ENCODE results near the gene EBF3. TPM values are rescaled to one million over a fixed set of nuclear protein-coding genes. Genes with fewer than 3 reads are reported as not detected.

The EBF3 gene
- total RNA-seq, 2 donors from 2014 or later = 0.44 to 2.0 TPM

- Histone ChIP-seq H3K9me3 (ENCODE audit: control insufficient read depth, low read length) (peaks cover 5% of the 10 kb centered on the region), H3K36me3 (ENCODE audit: control insufficient read depth, insufficient read depth, low read length) (no peaks in the 10 kb centered on the region), H3K4me1 (ENCODE audit: control insufficient read depth, insufficient read depth, low read length) (peaks cover 3% of the 10 kb centered on the region), H3K4me3 (ENCODE audit: low read length) (no peak overlapping the region), H3K9ac (ENCODE audit: extremely low read depth, low read length, poor library complexity, severe bottlenecking) (no peak overlapping the region), H3K27me3 (ENCODE audit: control insufficient read depth, insufficient read depth, low read length, poor library complexity, severe bottlenecking) (no peaks in the 10 kb centered on the region), H3K27ac (ENCODE audit: low read depth, low read length) (no peak overlapping the region)
- DNase-seq = no peak
- Mint-ChIP-seq H3K9me3 (peaks cover 10% of the 10 kb centered on the region), H3K36me3 (ENCODE audit: low read depth) (peaks cover 3% of the 10 kb centered on the region), H3K27me3 (ENCODE audit: insufficient read depth) (peaks cover 9% of the 10 kb centered on the region), H3K27ac (no peak overlapping the region), H3K4me3 (no peak overlapping the region), H3K4me1 (peaks cover 17% of the 10 kb centered on the region)
- WGBS, 2 experiments (ENCODE audit: insufficient coverage in 1 of 2, insufficient read length in 1 of 2) = 91 to 94% methylated on average over 7 to 9 of the region's 9 CpGs
- TF ChIP-seq CTCF (conservative IDR thresholded peaks at IDR 0.05) = no peak
These were observed 152.9 kb downstream of the EBF3 start for GRCh38 chr10:129811208-129811607.

DNA sequence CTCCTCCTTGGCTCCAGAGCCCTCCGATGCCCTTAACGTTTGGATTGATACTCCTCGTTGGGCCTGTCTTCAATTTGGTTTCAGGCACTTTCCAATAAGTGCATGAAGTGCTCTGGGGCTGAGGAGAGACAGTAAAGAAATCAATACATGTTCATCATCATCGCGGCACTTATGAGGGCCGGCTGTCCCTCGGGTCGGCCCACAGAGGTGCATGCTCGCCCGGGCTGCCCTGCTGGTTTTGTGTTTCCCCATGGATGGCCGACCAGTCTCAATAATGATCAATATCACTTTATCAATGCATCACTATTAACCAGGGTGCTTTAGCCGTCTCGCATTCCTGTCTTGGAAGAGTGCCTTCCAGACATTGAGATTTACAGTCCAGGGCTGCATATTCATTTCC is 154.2 kb downstream of the EBF3 start:
- H3K27ac Mint-ChIP-seq = no peak overlapping the region
- H3K4me1 Mint-ChIP-seq = peaks cover 11% of the 10 kb centered on the region
- Histone ChIP-seq H3K9me3 (ENCODE audit: control insufficient read depth, low read length) (peaks cover 5% of the 10 kb centered on the region), H3K4me3 (ENCODE audit: low read length) (no peak overlapping the region), H3K27me3 (ENCODE audit: control insufficient read depth, insufficient read depth, low read length, poor library complexity, severe bottlenecking) (no peaks in the 10 kb centered on the region), H3K4me1 (ENCODE audit: control insufficient read depth, insufficient read depth, low read length) (no peaks in the 10 kb centered on the region), H3K27ac (ENCODE audit: low read depth, low read length) (no peak overlapping the region), H3K36me3 (ENCODE audit: control insufficient read depth, insufficient read depth, low read length) (no peaks in the 10 kb centered on the region), H3K9ac (ENCODE audit: extremely low read depth, low read length, poor library complexity, severe bottlenecking) (no peak overlapping the region)
- peaks cover 9% of the 10 kb centered on the region for H3K27me3 Mint-ChIP-seq (ENCODE audit: insufficient read depth)
- peaks cover 3% of the 10 kb centered on the region for H3K36me3 Mint-ChIP-seq (ENCODE audit: low read depth)
- H3K9me3 Mint-ChIP-seq = peaks cover 10% of the 10 kb centered on the region
- no peak for DNase-seq
- WGBS, 2 experiments (ENCODE audit: insufficient coverage in 1 of 2, insufficient read length in 1 of 2) = 94 to 98% methylated on average over 11 to 13 of the region's 13 CpGs
- H3K4me3 Mint-ChIP-seq = no peak overlapping the region
- TF ChIP-seq CTCF (conservative IDR thresholded peaks at IDR 0.05) = no peak

DNA sequence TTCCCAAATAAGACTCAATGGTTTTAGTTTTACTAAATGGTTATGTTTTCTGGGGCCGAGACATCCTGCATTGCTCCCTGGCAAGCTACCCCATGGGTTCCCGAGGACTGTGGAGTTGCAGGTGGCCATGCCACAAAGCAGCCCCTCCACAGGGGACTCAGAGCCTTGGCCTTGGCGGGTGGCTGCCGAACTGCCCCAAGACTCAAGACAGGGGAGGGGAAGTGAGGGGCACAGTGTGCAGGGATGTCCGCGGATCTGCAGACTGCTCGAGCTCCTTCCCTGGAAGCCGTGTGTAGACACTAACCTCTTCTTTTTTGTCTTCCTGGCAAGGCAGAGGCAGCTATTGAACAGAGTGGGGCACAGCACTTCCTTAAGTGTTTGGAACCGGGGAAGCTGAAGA is 154.6 kb downstream of the EBF3 start:
- Histone ChIP-seq H3K27me3 (ENCODE audit: control insufficient read depth, insufficient read depth, low read length, poor library complexity, severe bottlenecking) (no peaks in the 10 kb centered on the region), H3K4me3 (ENCODE audit: low read length) (no peak overlapping the region), H3K4me1 (ENCODE audit: control insufficient read depth, insufficient read depth, low read length) (no peaks in the 10 kb centered on the region), H3K36me3 (ENCODE audit: control insufficient read depth, insufficient read depth, low read length) (no peaks in the 10 kb centered on the region), H3K9me3 (ENCODE audit: control insufficient read depth, low read length) (peaks cover 5% of the 10 kb centered on the region), H3K9ac (ENCODE audit: extremely low read depth, low read length, poor library complexity, severe bottlenecking) (no peak overlapping the region), H3K27ac (ENCODE audit: low read depth, low read length) (no peak overlapping the region)
- no peak for TF ChIP-seq CTCF (conservative IDR thresholded peaks at IDR 0.05)
- Mint-ChIP-seq H3K4me1 (peaks cover 7% of the 10 kb centered on the region), H3K27ac (no peak overlapping the region), H3K4me3 (no peak overlapping the region), H3K36me3 (ENCODE audit: low read depth) (peaks cover 3% of the 10 kb centered on the region), H3K9me3 (peaks cover 11% of the 10 kb centered on the region), H3K27me3 (ENCODE audit: insufficient read depth) (peaks cover 9% of the 10 kb centered on the region)
- WGBS, 2 experiments (ENCODE audit: insufficient coverage in 1 of 2, insufficient read length in 1 of 2) = 90 to 100% methylated on average over 1 to 9 of the region's 9 CpGs
- no peak for DNase-seq
